ENCODE measurements around the gene PPP3R1. TPM values are rescaled to one million over a fixed set of nuclear protein-coding genes. Genes with fewer than 3 reads are reported as not detected.

Gene PPP3R1
- polyA plus RNA-seq, 4 donors, result 18.1 to 41.9 (median 22.4) TPM

GRCh38 chr2:68223419-68223818 is 28.9 kb downstream of the PPP3R1 start:
- Histone ChIP-seq H3K27ac (ENCODE audit: low read depth in 1 of 3, low read length in 2 of 3) (no peak overlapping the region), H3K4me3 (ENCODE audit: low read depth in 1 of 3, low read length in 3 of 3) (no peak overlapping the region), H3K9me3 (ENCODE audit: control insufficient read depth in 2 of 2, insufficient read depth in 1 of 2, low read depth in 1 of 2, low read length in 1 of 2) (peaks cover 0 to 2% of the 10 kb centered on the region in 2 donors), H3K36me3 (ENCODE audit: control insufficient read depth in 3 of 3, insufficient read depth in 2 of 3, low read depth in 1 of 3, low read length in 3 of 3) (no peaks in the 10 kb centered on the region), H3K27me3 (ENCODE audit: control insufficient read depth in 3 of 3, insufficient read depth in 3 of 3, low read length in 3 of 3) (no peaks in the 10 kb centered on the region), H3K4me1 (ENCODE audit: control insufficient read depth in 3 of 3, insufficient read depth in 2 of 3, low read depth in 1 of 3, low read length in 2 of 3) (peaks cover 0 to 4% (median 2%) of the 10 kb centered on the region in 3 donors)
- DNase-seq, result no peak
- no peak for FAIRE-seq
- 44 to 58% (median 51%) methylated on average over 2 of the region's 2 CpGs for WGBS, 3 donors

GRCh38 chr2:68222287-68222686 is 30.0 kb downstream of the PPP3R1 start:
- H3K36me3 ChIP-seq (ENCODE audit: control insufficient read depth in 3 of 3, insufficient read depth in 2 of 3, low read depth in 1 of 3, low read length in 3 of 3), result no peaks in the 10 kb centered on the region
- DNase-seq, result no peak
- H3K4me3 ChIP-seq (ENCODE audit: low read depth in 1 of 3, low read length in 3 of 3), result no peak overlapping the region
- H3K27me3 ChIP-seq (ENCODE audit: control insufficient read depth in 3 of 3, insufficient read depth in 3 of 3, low read length in 3 of 3), result no peaks in the 10 kb centered on the region
- no peak for FAIRE-seq
- peaks cover 0 to 4% (median 2%) of the 10 kb centered on the region in 3 donors for H3K4me1 ChIP-seq (ENCODE audit: control insufficient read depth in 3 of 3, insufficient read depth in 2 of 3, low read depth in 1 of 3, low read length in 2 of 3)
- peaks cover 0 to 2% of the 10 kb centered on the region in 2 donors for H3K9me3 ChIP-seq (ENCODE audit: control insufficient read depth in 2 of 2, insufficient read depth in 1 of 2, low read depth in 1 of 2, low read length in 1 of 2)
- WGBS, 3 donors, result 91 to 100% (median 92%) methylated on average over 1 of the region's 1 CpG
- peak overlapping the region in 1 of 3 donors; percentile 31 for H3K27ac ChIP-seq (ENCODE audit: low read depth in 1 of 3, low read length in 2 of 3)

GRCh38 chr2:68218343-68218901 is 33.9 kb downstream of the PPP3R1 start:
- H3K27ac ChIP-seq (ENCODE audit: low read depth in 1 of 3, low read length in 2 of 3), result no peak overlapping the region
- peaks cover 0 to 5% (median 0%) of the 10 kb centered on the region in 3 donors for H3K36me3 ChIP-seq (ENCODE audit: control insufficient read depth in 3 of 3, insufficient read depth in 2 of 3, low read depth in 1 of 3, low read length in 3 of 3)
- H3K9me3 ChIP-seq (ENCODE audit: control insufficient read depth in 2 of 2, insufficient read depth in 1 of 2, low read depth in 1 of 2, low read length in 1 of 2), result peaks cover 0 to 2% of the 10 kb centered on the region in 2 donors
- 33 to 60% (median 57%) methylated on average over 1 of the region's 1 CpG for WGBS, 3 donors
- no peak overlapping the region for H3K4me3 ChIP-seq (ENCODE audit: low read depth in 1 of 3, low read length in 3 of 3)
- H3K4me1 ChIP-seq (ENCODE audit: control insufficient read depth in 3 of 3, insufficient read depth in 2 of 3, low read depth in 1 of 3, low read length in 2 of 3), result peaks cover 0 to 6% (median 0%) of the 10 kb centered on the region in 3 donors
- no peak for DNase-seq
- no peak for FAIRE-seq
- no peaks in the 10 kb centered on the region for H3K27me3 ChIP-seq (ENCODE audit: control insufficient read depth in 3 of 3, insufficient read depth in 3 of 3, low read length in 3 of 3)

GRCh38 chr2:68217729-68218128 is 34.6 kb downstream of the PPP3R1 start:
- no peaks in the 10 kb centered on the region for H3K27me3 ChIP-seq (ENCODE audit: control insufficient read depth in 3 of 3, insufficient read depth in 3 of 3, low read length in 3 of 3)
- FAIRE-seq (peak; percentile 55), DNase-seq (peak in 1 of 2 donors; percentile 18)
- no peak overlapping the region for H3K4me3 ChIP-seq (ENCODE audit: low read depth in 1 of 3, low read length in 3 of 3)
- peaks cover 0 to 6% (median 0%) of the 10 kb centered on the region in 3 donors for H3K4me1 ChIP-seq (ENCODE audit: control insufficient read depth in 3 of 3, insufficient read depth in 2 of 3, low read depth in 1 of 3, low read length in 2 of 3)
- H3K9me3 ChIP-seq (ENCODE audit: control insufficient read depth in 2 of 2, insufficient read depth in 1 of 2, low read depth in 1 of 2, low read length in 1 of 2), result peaks cover 0 to 2% of the 10 kb centered on the region in 2 donors
- peaks cover 0 to 5% (median 0%) of the 10 kb centered on the region in 3 donors for H3K36me3 ChIP-seq (ENCODE audit: control insufficient read depth in 3 of 3, insufficient read depth in 2 of 3, low read depth in 1 of 3, low read length in 3 of 3)
- no peak overlapping the region for H3K27ac ChIP-seq (ENCODE audit: low read depth in 1 of 3, low read length in 2 of 3)
- 13 to 38% (median 14%) methylated on average over 3 of the region's 3 CpGs for WGBS, 3 donors

GRCh38 chr2:68216454-68217310 is 35.6 kb downstream of the PPP3R1 start:
- peaks cover 0 to 2% of the 10 kb centered on the region in 2 donors for H3K9me3 ChIP-seq (ENCODE audit: control insufficient read depth in 2 of 2, insufficient read depth in 1 of 2, low read depth in 1 of 2, low read length in 1 of 2)
- no peaks in the 10 kb centered on the region for H3K27me3 ChIP-seq (ENCODE audit: control insufficient read depth in 3 of 3, insufficient read depth in 3 of 3, low read length in 3 of 3)
- H3K36me3 ChIP-seq (ENCODE audit: control insufficient read depth in 3 of 3, insufficient read depth in 2 of 3, low read depth in 1 of 3, low read length in 3 of 3), result peaks cover 0 to 5% (median 4%) of the 10 kb centered on the region in 3 donors
- DNase-seq, result no peak
- no peak for FAIRE-seq
- 62 to 69% (median 68%) methylated on average over 2 of the region's 2 CpGs for WGBS, 3 donors
- H3K4me1 ChIP-seq (ENCODE audit: control insufficient read depth in 3 of 3, insufficient read depth in 2 of 3, low read depth in 1 of 3, low read length in 2 of 3), result peaks cover 0 to 6% (median 0%) of the 10 kb centered on the region in 3 donors
- H3K27ac ChIP-seq (ENCODE audit: low read depth in 1 of 3, low read length in 2 of 3), result no peak overlapping the region
- no peak overlapping the region for H3K4me3 ChIP-seq (ENCODE audit: low read depth in 1 of 3, low read length in 3 of 3)

GRCh38 chr2:68214381-68214780 is 38.0 kb downstream of the PPP3R1 start:
- Histone ChIP-seq H3K27ac (ENCODE audit: low read depth in 1 of 3, low read length in 2 of 3) (no peak overlapping the region), H3K36me3 (ENCODE audit: control insufficient read depth in 3 of 3, insufficient read depth in 2 of 3, low read depth in 1 of 3, low read length in 3 of 3) (peaks cover 0 to 5% (median 4%) of the 10 kb centered on the region in 3 donors), H3K9me3 (ENCODE audit: control insufficient read depth in 2 of 2, insufficient read depth in 1 of 2, low read depth in 1 of 2, low read length in 1 of 2) (no peaks in the 10 kb centered on the region), H3K27me3 (ENCODE audit: control insufficient read depth in 3 of 3, insufficient read depth in 3 of 3, low read length in 3 of 3) (no peaks in the 10 kb centered on the region), H3K4me3 (ENCODE audit: low read depth in 1 of 3, low read length in 3 of 3) (no peak overlapping the region), H3K4me1 (ENCODE audit: control insufficient read depth in 3 of 3, insufficient read depth in 2 of 3, low read depth in 1 of 3, low read length in 2 of 3) (peaks cover 0 to 6% (median 0%) of the 10 kb centered on the region in 3 donors)
- FAIRE-seq, result no peak
- DNase-seq, result no peak
- WGBS, 3 donors, result 75 to 84% (median 79%) methylated on average over 5 of the region's 5 CpGs

- Histone ChIP-seq H3K4me1 (ENCODE audit: control insufficient read depth in 3 of 3, insufficient read depth in 2 of 3, low read depth in 1 of 3, low read length in 2 of 3) (peaks cover 0 to 13% (median 0%) of the 10 kb centered on the region in 3 donors), H3K4me3 (ENCODE audit: low read depth in 1 of 3, low read length in 3 of 3) (peak overlapping the region in 1 of 3 donors; percentile 23), H3K36me3 (ENCODE audit: control insufficient read depth in 3 of 3, insufficient read depth in 2 of 3, low read depth in 1 of 3, low read length in 3 of 3) (peaks cover 2 to 3% (median 2%) of the 10 kb centered on the region in 3 donors), H3K9me3 (ENCODE audit: control insufficient read depth in 2 of 2, insufficient read depth in 1 of 2, low read depth in 1 of 2, low read length in 1 of 2) (no peaks in the 10 kb centered on the region), H3K27me3 (ENCODE audit: control insufficient read depth in 3 of 3, insufficient read depth in 3 of 3, low read length in 3 of 3) (no peaks in the 10 kb centered on the region), H3K27ac (ENCODE audit: low read depth in 1 of 3, low read length in 2 of 3) (no peak overlapping the region)
- DNase-seq, result no peak
- FAIRE-seq, result no peak
Measured at GRCh38 chr2:68206793-68207192, 45.5 kb downstream of the PPP3R1 start.

GRCh38 chr2:68203587-68203986 is 48.7 kb downstream of the PPP3R1 start:
- 31 to 54% (median 46%) methylated on average over 3 of the region's 3 CpGs for WGBS, 3 donors
- no peaks in the 10 kb centered on the region for H3K9me3 ChIP-seq (ENCODE audit: control insufficient read depth in 2 of 2, insufficient read depth in 1 of 2, low read depth in 1 of 2, low read length in 1 of 2)
- no peak overlapping the region for H3K27ac ChIP-seq (ENCODE audit: low read depth in 1 of 3, low read length in 2 of 3)
- H3K27me3 ChIP-seq (ENCODE audit: control insufficient read depth in 3 of 3, insufficient read depth in 3 of 3, low read length in 3 of 3), result no peaks in the 10 kb centered on the region
- no peak for DNase-seq
- no peak overlapping the region for H3K4me3 ChIP-seq (ENCODE audit: low read depth in 1 of 3, low read length in 3 of 3)
- H3K36me3 ChIP-seq (ENCODE audit: control insufficient read depth in 3 of 3, insufficient read depth in 2 of 3, low read depth in 1 of 3, low read length in 3 of 3), result peaks cover under 1 to 3% (median 2%) of the 10 kb centered on the region in 3 donors
- FAIRE-seq, result no peak
- peaks cover 0 to 15% (median 0%) of the 10 kb centered on the region in 3 donors for H3K4me1 ChIP-seq (ENCODE audit: control insufficient read depth in 3 of 3, insufficient read depth in 2 of 3, low read depth in 1 of 3, low read length in 2 of 3)
